OCI-LY1 (cell line): ENCODE data around the gene IGSF8.
"Not testable (repeated sequence)": the region's sequence is repeated elsewhere in the genome, so short reads cannot be mapped to it uniquely, and the experiment has no call there.

Source experiments
- H2AFZ ChIP-seq: fragments of 200-600 bp; sonication (generic), shearing (Covaris generic); 2 replicates; pipeline ENCODE4 v1.6.0; 2014; ENCODE audit warnings: antibody characterized with exemption, mild to moderate bottlenecking, low read length
- H3F3A ChIP-seq: fragments of 200-600 bp; sonication (generic), shearing (Covaris generic); 2 replicates; pipeline ENCODE4 v1.6.0; 2014; ENCODE audit warnings: mild to moderate bottlenecking, antibody characterized with exemption, low read length, moderate library complexity; ENCODE audit not compliant: insufficient read depth
- H3K27ac ChIP-seq: fragments of 200-600 bp; sonication (generic); 2 replicates; pipeline ENCODE4 v1.5.1; 2014; ENCODE audit warnings: low read length, mixed run types, mild to moderate bottlenecking, low read depth; ENCODE audit not compliant: poor library complexity, severe bottlenecking
- H3K27me3 ChIP-seq: fragments of 200-600 bp; sonication (generic); 2 replicates; pipeline ENCODE4 v1.6.0; 2014; ENCODE audit warnings: antibody characterized with exemption, mild to moderate bottlenecking, low read length, moderate library complexity; ENCODE audit not compliant: insufficient read depth
- H3K36me3 ChIP-seq: fragments of 200-600 bp; sonication (generic); 2 replicates; pipeline ENCODE4 v1.6.1; 2014; ENCODE audit warnings: mild to moderate bottlenecking, antibody characterized with exemption, low read length, moderate library complexity, mixed read lengths; ENCODE audit not compliant: insufficient read depth
- H3K4me1 ChIP-seq: fragments of 200-600 bp; sonication (generic); 2 replicates; pipeline ENCODE4 v1.5.1; 2014; ENCODE audit warnings: mild to moderate bottlenecking, low read length, moderate library complexity; ENCODE audit not compliant: insufficient read depth, severe bottlenecking
- H3K4me2 ChIP-seq: fragments of 200-600 bp; sonication (generic), shearing (Covaris generic); 2 replicates; pipeline ENCODE4 v1.6.1; 2014; ENCODE audit warnings: low read length
- H3K4me3 ChIP-seq: fragments of 200-600 bp; sonication (generic); 2 replicates; pipeline ENCODE4 v1.5.1; 2014; ENCODE audit warnings: low read length, low read depth, mild to moderate bottlenecking, mixed read lengths; ENCODE audit not compliant: poor library complexity, severe bottlenecking
- H3K79me2 ChIP-seq: fragments of 200-600 bp; shearing (Covaris generic); 2 replicates; pipeline ENCODE4 v1.6.1; 2016; ENCODE audit warnings: mixed run types, low read length, mixed read lengths; ENCODE audit not compliant: insufficient read depth
- H3K9ac ChIP-seq: fragments of 200-600 bp; sonication (generic), shearing (Covaris generic); 2 replicates; pipeline ENCODE4 v1.6.1; 2014; ENCODE audit warnings: mild to moderate bottlenecking, low read length, mixed read lengths
- H3K9me2 ChIP-seq: fragments of 200-600 bp; sonication (generic), shearing (Covaris generic); 2 replicates; pipeline ENCODE4 v1.6.1; 2014; ENCODE audit warnings: low read depth, mild to moderate bottlenecking, low read length, mixed read lengths
- H3K9me3 ChIP-seq: fragments of 200-600 bp; shearing (Covaris generic); 2 replicates; pipeline ENCODE4 v1.6.1; 2014; ENCODE audit warnings: low read length, mixed read lengths
- H4K20me1 ChIP-seq: fragments of 200-600 bp; sonication (generic), shearing (Covaris generic); 2 replicates; pipeline ENCODE4 v1.6.0; 2016; ENCODE audit warnings: mild to moderate bottlenecking, low read length; ENCODE audit not compliant: insufficient read depth
- EZH2 ChIP-seq: fragments of 200-600 bp; sonication (generic), shearing (Covaris generic); IDR thresholded peaks from 2 replicates; pipeline ENCODE4 v1.8.0; 2017; ENCODE audit warnings: borderline replicate concordance, mixed run types, mild to moderate bottlenecking, antibody characterized with exemption, low read length, moderate library complexity, mixed read lengths
- TF ChIP-seq, protein P1 (sequence below): fragments of 200-600 bp; sonication (generic), shearing (Covaris generic); IDR thresholded peaks from 2 replicates; pipeline ENCODE4 v1.5.1; 2017; ENCODE audit warnings: mild to moderate bottlenecking, antibody characterized with exemption, low read length, moderate library complexity, mixed read lengths

IGSF8 gene

DNA sequence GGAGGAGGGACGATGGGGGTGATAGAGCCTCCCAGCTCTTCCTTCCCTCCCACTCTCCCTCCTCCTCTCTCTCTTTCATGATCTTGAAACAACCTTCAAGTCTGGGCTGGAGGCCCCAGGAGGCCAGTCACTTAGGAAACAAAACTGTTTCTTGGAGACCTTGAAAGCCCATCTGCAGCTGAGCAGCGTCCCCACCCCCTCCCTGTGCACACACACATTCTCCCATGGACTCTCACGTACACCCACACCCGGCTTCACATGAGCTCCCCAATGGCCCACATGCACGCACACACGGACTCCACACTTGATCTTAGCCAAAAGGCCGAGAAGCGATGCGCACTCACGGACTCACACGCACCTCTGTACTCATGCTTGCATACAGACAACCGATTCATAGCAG is 13.9 kb upstream of the IGSF8 start:
- H3K9me2 ChIP-seq, result no peaks in the 10 kb centered on the region
- no peaks in the 10 kb centered on the region for H3K4me1 ChIP-seq
- no peak overlapping the region for H3K9ac ChIP-seq
- no peak overlapping the region for H3K4me2 ChIP-seq
- no peak overlapping the region for H3K4me3 ChIP-seq
- TF ChIP-seq, protein P1, sequence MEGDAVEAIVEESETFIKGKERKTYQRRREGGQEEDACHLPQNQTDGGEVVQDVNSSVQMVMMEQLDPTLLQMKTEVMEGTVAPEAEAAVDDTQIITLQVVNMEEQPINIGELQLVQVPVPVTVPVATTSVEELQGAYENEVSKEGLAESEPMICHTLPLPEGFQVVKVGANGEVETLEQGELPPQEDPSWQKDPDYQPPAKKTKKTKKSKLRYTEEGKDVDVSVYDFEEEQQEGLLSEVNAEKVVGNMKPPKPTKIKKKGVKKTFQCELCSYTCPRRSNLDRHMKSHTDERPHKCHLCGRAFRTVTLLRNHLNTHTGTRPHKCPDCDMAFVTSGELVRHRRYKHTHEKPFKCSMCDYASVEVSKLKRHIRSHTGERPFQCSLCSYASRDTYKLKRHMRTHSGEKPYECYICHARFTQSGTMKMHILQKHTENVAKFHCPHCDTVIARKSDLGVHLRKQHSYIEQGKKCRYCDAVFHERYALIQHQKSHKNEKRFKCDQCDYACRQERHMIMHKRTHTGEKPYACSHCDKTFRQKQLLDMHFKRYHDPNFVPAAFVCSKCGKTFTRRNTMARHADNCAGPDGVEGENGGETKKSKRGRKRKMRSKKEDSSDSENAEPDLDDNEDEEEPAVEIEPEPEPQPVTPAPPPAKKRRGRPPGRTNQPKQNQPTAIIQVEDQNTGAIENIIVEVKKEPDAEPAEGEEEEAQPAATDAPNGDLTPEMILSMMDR, result no peak
- TF ChIP-seq EZH2, result no peak
- no peaks in the 10 kb centered on the region for H3K9me3 ChIP-seq
- H3K79me2 ChIP-seq, result no peaks in the 10 kb centered on the region
- peaks cover 11% of the 10 kb centered on the region; the same call in 1 of the 2 replicates for H3K27me3 ChIP-seq
- H3K36me3 ChIP-seq, result no peaks in the 10 kb centered on the region
- no peaks in the 10 kb centered on the region for H4K20me1 ChIP-seq
- no peak overlapping the region for H2AFZ ChIP-seq
- H3K27ac ChIP-seq, result no peak overlapping the region
- no peaks in the 10 kb centered on the region for H3F3A ChIP-seq

DNA sequence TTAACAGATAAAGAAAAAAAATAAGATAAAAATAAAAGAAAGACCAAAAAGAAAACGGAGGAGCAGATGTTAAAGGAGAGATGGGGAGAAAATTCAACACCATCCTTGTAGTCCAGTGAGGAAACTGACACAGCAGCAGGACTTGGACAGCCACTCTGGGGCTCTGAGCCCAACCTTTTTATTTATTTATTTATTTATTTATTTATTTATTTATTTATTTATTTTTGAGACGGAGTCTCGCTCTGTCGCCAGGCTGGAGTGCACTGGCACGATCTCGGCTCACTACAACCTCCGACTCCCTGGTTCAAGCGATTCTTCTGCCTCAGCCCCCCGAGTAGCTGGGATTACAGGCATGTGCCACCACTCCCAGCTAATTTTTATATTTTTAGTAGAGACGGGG is 13.0 kb upstream of the IGSF8 start:
- H2AFZ ChIP-seq, H3K36me3 ChIP-seq, H3K9me3 ChIP-seq, H3K4me1 ChIP-seq, H4K20me1 ChIP-seq, H3K4me2 ChIP-seq, H3K9ac ChIP-seq, H3K4me3 ChIP-seq, H3F3A ChIP-seq, H3K79me2 ChIP-seq, H3K27ac ChIP-seq, H3K9me2 ChIP-seq: not testable (repeated sequence)
- peaks cover 11% of the 10 kb centered on the region; the same call in 1 of the 2 replicates for H3K27me3 ChIP-seq

DNA sequence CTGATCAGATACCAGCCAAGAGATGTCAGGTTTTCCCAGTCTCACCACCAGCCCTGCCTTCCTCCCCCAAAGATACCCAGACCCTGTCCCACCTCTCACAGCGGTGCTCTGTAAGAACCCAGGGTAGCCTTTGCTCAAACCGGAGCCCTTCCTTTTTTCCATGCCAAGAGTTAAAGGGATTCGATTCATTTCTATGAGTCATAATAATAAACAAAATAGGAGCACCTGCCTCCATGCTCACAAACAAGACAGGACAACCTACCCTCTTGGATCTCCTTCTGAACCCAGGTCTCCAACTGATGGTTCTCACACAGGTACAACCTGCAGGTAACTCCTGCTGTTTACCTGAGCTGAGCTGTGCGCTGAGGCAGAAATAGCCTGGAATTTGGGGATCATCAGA is 11.3 kb upstream of the IGSF8 start:
- H3K9ac ChIP-seq, result no peak overlapping the region
- peaks cover 3% of the 10 kb centered on the region; the same call in 1 of the 2 replicates for H3K27me3 ChIP-seq
- H3K4me3 ChIP-seq, result no peak overlapping the region
- no peaks in the 10 kb centered on the region for H3K9me2 ChIP-seq
- H3K9me3 ChIP-seq, result no peaks in the 10 kb centered on the region
- H3K79me2 ChIP-seq, result no peaks in the 10 kb centered on the region
- no peak overlapping the region for H3K27ac ChIP-seq
- TF ChIP-seq, protein P1, result no peak
- TF ChIP-seq EZH2, result no peak
- H3K4me2 ChIP-seq, result no peak overlapping the region
- H3K4me1 ChIP-seq, result no peaks in the 10 kb centered on the region
- H4K20me1 ChIP-seq, result no peaks in the 10 kb centered on the region
- H2AFZ ChIP-seq, result no peak overlapping the region
- H3K36me3 ChIP-seq, result no peaks in the 10 kb centered on the region
- no peaks in the 10 kb centered on the region for H3F3A ChIP-seq

DNA sequence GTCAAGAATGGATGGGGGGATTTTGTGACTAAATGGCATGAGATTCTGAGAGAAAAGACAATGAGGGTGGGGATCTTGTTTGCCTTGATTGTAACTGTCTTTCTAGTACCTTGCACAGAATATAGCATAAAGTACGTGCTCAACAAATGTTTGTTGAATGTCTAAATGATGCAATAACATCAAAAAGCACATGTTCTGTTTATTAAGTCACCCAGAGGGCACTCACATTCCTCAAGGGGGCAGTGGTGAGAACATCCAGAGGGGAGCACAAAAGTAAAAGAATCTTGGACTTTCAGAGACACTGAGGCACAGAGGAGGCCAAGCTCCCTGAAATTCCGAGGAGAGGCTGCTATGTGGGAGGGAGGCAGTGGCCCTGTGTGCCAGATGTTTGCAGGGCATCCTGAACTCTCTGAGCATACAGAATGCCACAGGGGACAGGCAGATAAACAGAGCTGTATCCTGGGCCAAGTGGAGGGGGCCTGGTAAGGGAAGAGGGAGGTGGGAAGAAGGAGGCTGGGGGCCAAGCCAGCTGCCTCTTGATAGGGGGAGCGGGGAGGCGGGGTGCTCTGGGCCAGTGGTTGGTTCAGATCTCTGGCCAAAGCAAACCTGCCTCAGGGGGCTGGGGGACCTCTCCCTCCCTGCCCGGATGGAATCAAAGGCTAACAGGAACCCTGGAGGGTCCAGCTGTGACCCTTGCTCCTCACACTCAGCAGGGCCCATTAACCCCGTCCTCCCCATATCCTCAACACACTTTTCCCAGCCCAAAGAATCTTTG is 10.7 kb upstream of the IGSF8 start:
- Histone ChIP-seq H3K27ac (no peak overlapping the region), H4K20me1 (no peaks in the 10 kb centered on the region), H3K9me2 (no peaks in the 10 kb centered on the region), H3K4me3 (no peak overlapping the region), H3K36me3 (no peaks in the 10 kb centered on the region), H3K9me3 (no peaks in the 10 kb centered on the region), H2AFZ (no peak overlapping the region), H3K79me2 (no peaks in the 10 kb centered on the region), H3F3A (no peaks in the 10 kb centered on the region), H3K4me1 (no peaks in the 10 kb centered on the region), H3K27me3 (no peaks in the 10 kb centered on the region; the same call in 1 of the 2 replicates), H3K4me2 (no peak overlapping the region), H3K9ac (no peak overlapping the region)
- TF ChIP-seq EZH2, result no peak
- TF ChIP-seq, protein P1, result peak; percentile 59
